Progenitor cell of endocrine pancreas (in vitro differentiated cells): ENCODE measurements around the gene CDC34. TPM values are rescaled to one million over a fixed set of nuclear protein-coding genes. Genes with fewer than 3 reads are reported as not detected.
A peak's percentile ranks its signal among the peaks of the same experiment; 100 is the strongest.
"Not testable (repeated sequence)": the region's sequence is repeated elsewhere in the genome, so short reads cannot be mapped to it uniquely, and the experiment has no call there.

Source experiments
- DNase-seq: peaks from one replicate; pipeline ENCODE4 v3.0.0; 2021; ENCODE audit warnings: low spot score; ENCODE audit not compliant: unreplicated experiment
- H3K27ac Mint-ChIP-seq: 2 replicates; pipeline ENCODE4 v1.8.0; 2021; ENCODE audit warnings: mild to moderate bottlenecking, moderate library complexity, mixed read lengths
- H3K27me3 Mint-ChIP-seq: 2 replicates; pipeline ENCODE4 v1.8.0; 2021; ENCODE audit warnings: mixed read lengths
- H3K36me3 Mint-ChIP-seq: 2 replicates; pipeline ENCODE4 v1.8.0; 2022; ENCODE audit warnings: mixed read lengths; ENCODE audit not compliant: insufficient read depth
- H3K4me1 Mint-ChIP-seq: 2 replicates; pipeline ENCODE4 v1.8.0; 2021; ENCODE audit warnings: low read depth, mixed read lengths
- H3K4me3 Mint-ChIP-seq: 2 replicates; pipeline ENCODE4 v1.8.0; 2021; ENCODE audit warnings: low read depth, mild to moderate bottlenecking, moderate library complexity, mixed read lengths
- H3K9me3 Mint-ChIP-seq: 2 replicates; pipeline ENCODE4 v1.8.0; 2021; ENCODE audit warnings: low read depth, mixed read lengths
- CTCF ChIP-seq: fragments of 200-600 bp; sonication (generic); IDR thresholded peaks from one replicate; pipeline ENCODE4 v1.5.0; 2021; ENCODE audit warnings: antibody characterized with exemption, mild to moderate bottlenecking; ENCODE audit not compliant: unreplicated experiment
- total RNA-seq: library from RNA; stranded (reverse); gene quantifications from 2 replicates; pipeline ENCODE4 v1.2.1, GENCODE V29; 2021

CDC34 gene
- total RNA-seq, 1 donor from 2014 or later, result 96.9 TPM

- no peaks in the 10 kb centered on the region for H3K9me3 Mint-ChIP-seq
- DNase-seq, result no peak
- H3K36me3 Mint-ChIP-seq, result peaks cover 1% of the 10 kb centered on the region
- H3K27ac Mint-ChIP-seq, result peak overlapping the region; percentile 57
- H3K4me3 Mint-ChIP-seq, result no peak overlapping the region
- H3K4me1 Mint-ChIP-seq, result no peaks in the 10 kb centered on the region
- no peak for TF ChIP-seq CTCF
- H3K27me3 Mint-ChIP-seq, result peaks cover 12% of the 10 kb centered on the region
Measured at GRCh38 chr19:583968-584239, 52.3 kb downstream of the CDC34 start.

- TF ChIP-seq CTCF, result peak; percentile 92
- Mint-ChIP-seq H3K36me3 (peaks cover 1% of the 10 kb centered on the region), H3K27ac (no peak overlapping the region), H3K4me3 (no peak overlapping the region), H3K4me1 (no peaks in the 10 kb centered on the region), H3K9me3 (no peaks in the 10 kb centered on the region), H3K27me3 (peaks cover 14% of the 10 kb centered on the region)
- DNase-seq, result peak; percentile 71
Measured at GRCh38 chr19:584240-585001, 52.9 kb downstream of the CDC34 start.

GRCh38 chr19:585146-585545 lies 53.6 kb downstream of the CDC34 start:
- not testable (repeated sequence) for H3K4me3 Mint-ChIP-seq, H3K9me3 Mint-ChIP-seq, H3K36me3 Mint-ChIP-seq, H3K4me1 Mint-ChIP-seq, DNase-seq, H3K27ac Mint-ChIP-seq
- H3K27me3 Mint-ChIP-seq, result peaks cover 14% of the 10 kb centered on the region

- H3K27ac Mint-ChIP-seq, result no peak overlapping the region
Measured at GRCh38 chr19:585551-586110, 54.1 kb downstream of the CDC34 start.

GRCh38 chr19:588093-588740 lies 56.7 kb downstream of the CDC34 start:
- H3K4me3 Mint-ChIP-seq, result no peak overlapping the region
- H3K27ac Mint-ChIP-seq, result no peak overlapping the region
- H3K36me3 Mint-ChIP-seq, result no peaks in the 10 kb centered on the region
- DNase-seq, result peak; percentile 41
- H3K4me1 Mint-ChIP-seq, result peaks cover 2% of the 10 kb centered on the region
- H3K27me3 Mint-ChIP-seq, result peaks cover 27% of the 10 kb centered on the region
- peak; percentile 55 for TF ChIP-seq CTCF
- no peaks in the 10 kb centered on the region for H3K9me3 Mint-ChIP-seq

More at GRCh38 chr19:585551-586110, 54.1 kb downstream of the CDC34 start:
- H3K9me3 Mint-ChIP-seq, result no peaks in the 10 kb centered on the region
- no peak for TF ChIP-seq CTCF
- no peak overlapping the region for H3K4me3 Mint-ChIP-seq
- no peaks in the 10 kb centered on the region for H3K4me1 Mint-ChIP-seq
- peaks cover 1% of the 10 kb centered on the region for H3K36me3 Mint-ChIP-seq
- DNase-seq, result no peak
- H3K27me3 Mint-ChIP-seq, result peaks cover 14% of the 10 kb centered on the region
